ENCODE measurements around the gene CHKB. TPM values are rescaled to one million over a fixed set of nuclear protein-coding genes. Genes with fewer than 3 reads are reported as not detected.

The CHKB gene
- total and polyA plus RNA-seq, 2 donors (not counting 1 experiment from before 2014, with no cell fraction given): 21.9 to 22.8 TPM

DNA sequence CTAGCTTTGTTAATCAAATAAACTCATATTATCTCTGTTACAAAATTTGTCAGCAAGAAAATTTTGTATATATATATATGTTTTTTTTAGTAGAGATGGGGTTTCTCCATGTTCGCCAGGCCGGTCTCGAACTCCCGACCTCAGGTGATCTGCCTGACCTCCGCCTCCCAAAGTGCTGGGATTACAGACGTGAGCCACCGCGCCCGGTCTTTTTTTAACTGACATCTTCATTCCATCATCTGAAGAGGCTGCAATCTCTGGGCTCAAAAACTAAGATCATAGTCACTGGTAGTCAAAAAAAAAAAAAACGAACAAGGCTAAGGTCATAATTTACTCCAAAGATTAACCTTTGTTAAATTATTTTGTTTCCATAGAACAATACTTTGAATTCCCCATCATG, 42.3 kb downstream of the CHKB start:
- no peaks in the 10 kb centered on the region for H3K36me3 ChIP-seq (ENCODE audit: control insufficient read depth, insufficient read depth, low read length)
- no peak overlapping the region for H3K4me3 ChIP-seq (replicated peaks in 1 of 4; ENCODE audit: control extremely low read depth in 1 of 4, insufficient read depth in 1 of 4, low read depth in 3 of 4, low read length in 4 of 4)
- DNase-seq (ENCODE audit: low read depth in 2 of 2): no peak
- no peak for TF ChIP-seq EZH2 (IDR thresholded peaks at IDR 0.05; ENCODE audit: low read length, missing control alignments)
- TF ChIP-seq, protein P1, sequence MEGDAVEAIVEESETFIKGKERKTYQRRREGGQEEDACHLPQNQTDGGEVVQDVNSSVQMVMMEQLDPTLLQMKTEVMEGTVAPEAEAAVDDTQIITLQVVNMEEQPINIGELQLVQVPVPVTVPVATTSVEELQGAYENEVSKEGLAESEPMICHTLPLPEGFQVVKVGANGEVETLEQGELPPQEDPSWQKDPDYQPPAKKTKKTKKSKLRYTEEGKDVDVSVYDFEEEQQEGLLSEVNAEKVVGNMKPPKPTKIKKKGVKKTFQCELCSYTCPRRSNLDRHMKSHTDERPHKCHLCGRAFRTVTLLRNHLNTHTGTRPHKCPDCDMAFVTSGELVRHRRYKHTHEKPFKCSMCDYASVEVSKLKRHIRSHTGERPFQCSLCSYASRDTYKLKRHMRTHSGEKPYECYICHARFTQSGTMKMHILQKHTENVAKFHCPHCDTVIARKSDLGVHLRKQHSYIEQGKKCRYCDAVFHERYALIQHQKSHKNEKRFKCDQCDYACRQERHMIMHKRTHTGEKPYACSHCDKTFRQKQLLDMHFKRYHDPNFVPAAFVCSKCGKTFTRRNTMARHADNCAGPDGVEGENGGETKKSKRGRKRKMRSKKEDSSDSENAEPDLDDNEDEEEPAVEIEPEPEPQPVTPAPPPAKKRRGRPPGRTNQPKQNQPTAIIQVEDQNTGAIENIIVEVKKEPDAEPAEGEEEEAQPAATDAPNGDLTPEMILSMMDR (conservative IDR thresholded peaks at IDR 0.05 in 1 of 2, IDR thresholded peaks at IDR 0.05 in 1 of 2; ENCODE audit: low read depth in 1 of 2, low read length in 2 of 2): no peak
- H3K4me2 ChIP-seq (ENCODE audit: extremely low read depth, insufficient read depth, low read length): no peak overlapping the region
- H3K9ac ChIP-seq (ENCODE audit: insufficient read depth, low read length): no peak overlapping the region
- H3K4me1 ChIP-seq (ENCODE audit: control insufficient read depth, extremely low read depth, insufficient read depth, low read length): peaks cover 7% of the 10 kb centered on the region
- no peaks in the 10 kb centered on the region for H3K9me3 ChIP-seq (ENCODE audit: control insufficient read depth, insufficient read depth, low read depth, low read length)
- H3K27me3 ChIP-seq (ENCODE audit: control insufficient read depth, insufficient read depth, low read length): peaks cover 6% of the 10 kb centered on the region
- H3K27ac ChIP-seq (ENCODE audit: insufficient read depth, low read length): no peak overlapping the region
- no peaks in the 10 kb centered on the region for H3K79me2 ChIP-seq (ENCODE audit: control insufficient read depth, insufficient read depth, low read length)
- H4K20me1 ChIP-seq (ENCODE audit: control insufficient read depth, extremely low read depth, insufficient read depth, low read length): no peaks in the 10 kb centered on the region
- H2AFZ ChIP-seq (ENCODE audit: low read length): no peak overlapping the region

DNA sequence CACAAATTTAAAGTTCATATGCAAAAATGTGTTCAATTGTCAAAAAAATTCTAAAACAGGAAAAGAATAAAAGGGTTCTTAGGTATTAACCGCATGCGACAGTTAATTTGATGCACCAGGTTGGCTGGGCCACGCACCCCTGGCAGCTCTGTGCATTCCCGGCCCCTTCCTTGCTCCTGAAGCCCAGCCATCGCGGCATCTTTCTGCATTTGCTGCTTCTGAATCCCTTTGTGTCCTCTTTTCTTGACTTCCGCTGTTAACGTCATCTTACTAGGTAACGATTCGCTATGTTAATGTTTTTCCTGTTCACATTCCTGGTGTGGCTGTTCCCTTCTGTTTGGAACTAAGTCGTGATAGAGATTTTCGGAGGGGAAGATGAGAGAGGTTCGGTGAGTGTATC, 44.9 kb downstream of the CHKB start:
- H3K4me2 ChIP-seq (ENCODE audit: extremely low read depth, insufficient read depth, low read length): no peak overlapping the region
- H3K79me2 ChIP-seq (ENCODE audit: control insufficient read depth, insufficient read depth, low read length): no peaks in the 10 kb centered on the region
- no peaks in the 10 kb centered on the region for H3K27me3 ChIP-seq (ENCODE audit: control insufficient read depth, insufficient read depth, low read length)
- no peak overlapping the region for H3K4me3 ChIP-seq (replicated peaks in 1 of 4; ENCODE audit: control extremely low read depth in 1 of 4, insufficient read depth in 1 of 4, low read depth in 3 of 4, low read length in 4 of 4)
- H3K9me3 ChIP-seq (ENCODE audit: control insufficient read depth, insufficient read depth, low read depth, low read length): no peaks in the 10 kb centered on the region
- H2AFZ ChIP-seq (ENCODE audit: low read length): no peak overlapping the region
- no peak overlapping the region for H3K27ac ChIP-seq (ENCODE audit: insufficient read depth, low read length)
- no peak for DNase-seq (ENCODE audit: low read depth in 2 of 2)
- H4K20me1 ChIP-seq (ENCODE audit: control insufficient read depth, extremely low read depth, insufficient read depth, low read length): no peaks in the 10 kb centered on the region
- H3K36me3 ChIP-seq (ENCODE audit: control insufficient read depth, insufficient read depth, low read length): no peaks in the 10 kb centered on the region
- TF ChIP-seq, protein P1 (conservative IDR thresholded peaks at IDR 0.05 in 1 of 2, IDR thresholded peaks at IDR 0.05 in 1 of 2; ENCODE audit: low read depth in 1 of 2, low read length in 2 of 2): no peak
- no peak for TF ChIP-seq EZH2 (IDR thresholded peaks at IDR 0.05; ENCODE audit: low read length, missing control alignments)
- H3K4me1 ChIP-seq (ENCODE audit: control insufficient read depth, extremely low read depth, insufficient read depth, low read length): peaks cover 6% of the 10 kb centered on the region
- no peak overlapping the region for H3K9ac ChIP-seq (ENCODE audit: insufficient read depth, low read length)

DNA sequence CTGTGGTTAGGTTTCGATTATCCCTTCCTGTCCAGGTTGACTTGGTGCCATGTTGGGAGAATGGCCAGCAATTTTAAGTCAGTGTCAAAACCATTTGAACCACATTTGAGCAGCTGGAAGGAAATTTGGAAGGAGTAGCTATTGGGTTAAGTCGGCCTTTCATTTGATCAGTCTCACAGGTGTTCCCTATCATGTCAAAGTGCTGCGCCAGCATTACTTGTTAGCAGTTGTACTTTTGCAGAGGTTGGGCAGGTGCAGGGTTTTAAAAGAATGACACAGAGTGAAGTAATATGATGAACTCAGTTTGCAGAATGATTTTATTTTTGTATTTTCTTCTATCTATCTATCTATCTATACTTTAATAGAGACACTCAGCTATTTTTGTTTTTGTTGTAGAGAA, 46.4 kb downstream of the CHKB start:
- DNase-seq (ENCODE audit: low read depth in 2 of 2): no peak
- H4K20me1 ChIP-seq (ENCODE audit: control insufficient read depth, extremely low read depth, insufficient read depth, low read length): no peaks in the 10 kb centered on the region
- no peak for TF ChIP-seq EZH2 (IDR thresholded peaks at IDR 0.05; ENCODE audit: low read length, missing control alignments)
- TF ChIP-seq, protein P1 (conservative IDR thresholded peaks at IDR 0.05 in 1 of 2, IDR thresholded peaks at IDR 0.05 in 1 of 2; ENCODE audit: low read depth in 1 of 2, low read length in 2 of 2): no peak
- H3K36me3 ChIP-seq (ENCODE audit: control insufficient read depth, insufficient read depth, low read length): no peaks in the 10 kb centered on the region
- no peak overlapping the region for H3K27ac ChIP-seq (ENCODE audit: insufficient read depth, low read length)
- peaks cover 6% of the 10 kb centered on the region for H3K4me1 ChIP-seq (ENCODE audit: control insufficient read depth, extremely low read depth, insufficient read depth, low read length)
- no peak overlapping the region for H2AFZ ChIP-seq (ENCODE audit: low read length)
- no peak overlapping the region for H3K4me3 ChIP-seq (replicated peaks in 1 of 4; ENCODE audit: control extremely low read depth in 1 of 4, insufficient read depth in 1 of 4, low read depth in 3 of 4, low read length in 4 of 4)
- no peaks in the 10 kb centered on the region for H3K9me3 ChIP-seq (ENCODE audit: control insufficient read depth, insufficient read depth, low read depth, low read length)
- no peaks in the 10 kb centered on the region for H3K79me2 ChIP-seq (ENCODE audit: control insufficient read depth, insufficient read depth, low read length)
- no peak overlapping the region for H3K9ac ChIP-seq (ENCODE audit: insufficient read depth, low read length)
- peaks cover 2% of the 10 kb centered on the region for H3K27me3 ChIP-seq (ENCODE audit: control insufficient read depth, insufficient read depth, low read length)
- no peak overlapping the region for H3K4me2 ChIP-seq (ENCODE audit: extremely low read depth, insufficient read depth, low read length)

All from fibroblast of lung (primary cell).